IPS-15b (cell line): ENCODE measurements around the gene NOP58.
A peak's percentile ranks its signal among the peaks of the same experiment; 100 is the strongest.
"Not testable (repeated sequence)": the region's sequence is repeated elsewhere in the genome, so short reads cannot be mapped to it uniquely, and the experiment has no call there.

Experiments used
- H3K27me3 ChIP-seq: one replicate; pipeline ENCODE4 v1.6.1; 2013; ENCODE audit warnings: low read length; ENCODE audit not compliant: control insufficient read depth, insufficient read depth
- H3K36me3 ChIP-seq: one replicate; pipeline ENCODE4 v1.6.1; 2013; ENCODE audit warnings: low read length; ENCODE audit not compliant: control insufficient read depth, insufficient read depth
- H3K4me1 ChIP-seq: one replicate; pipeline ENCODE4 v1.6.1; 2013; ENCODE audit warnings: mild to moderate bottlenecking, low read length; ENCODE audit not compliant: control insufficient read depth, insufficient read depth
- H3K4me3 ChIP-seq: one replicate; pipeline ENCODE4 v1.5.1; 2013; ENCODE audit warnings: low read depth, low read length
- H3K9ac ChIP-seq: one replicate; pipeline ENCODE4 v1.6.1; 2013; ENCODE audit warnings: low read depth, mild to moderate bottlenecking, low read length
- H3K9me3 ChIP-seq: one replicate; pipeline ENCODE4 v1.6.1; 2013; ENCODE audit warnings: mild to moderate bottlenecking, low read length; ENCODE audit not compliant: control insufficient read depth, insufficient read depth

The NOP58 gene

GRCh38 chr2:202265467-202266277 lies at the start of gene NOP58:
Gene NOP58 (plus strand): TSS chr2:202265763. CDS start chr2:202265942, 179 bp downstream.
- Histone ChIP-seq H3K4me1 (no peaks in the 10 kb centered on the region), H3K36me3 (no peaks in the 10 kb centered on the region), H3K9me3 (no peaks in the 10 kb centered on the region), H3K9ac (peak within 1 kb of the TSS; percentile 100), H3K4me3 (peak within 1 kb of the TSS; percentile 96), H3K27me3 (no peaks in the 10 kb centered on the region)

DNA sequence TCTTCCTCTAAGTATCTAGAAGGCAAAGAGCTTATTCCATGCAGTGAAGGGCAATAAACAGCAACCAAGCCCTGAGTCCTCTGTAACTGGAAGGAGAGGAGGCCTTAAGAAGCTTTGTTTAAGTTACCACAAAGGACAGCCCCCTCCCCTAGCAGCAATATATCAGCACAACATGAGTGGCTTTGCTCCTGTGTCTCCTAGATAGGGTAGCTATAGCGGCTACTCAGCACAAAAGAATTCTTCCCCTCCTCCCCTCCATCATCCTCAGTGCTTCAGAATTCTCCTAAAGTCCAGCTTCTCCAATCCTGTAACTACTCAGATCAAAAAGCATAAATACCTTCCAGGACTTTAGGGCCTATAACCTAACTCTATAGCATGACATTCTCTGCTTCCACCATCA lies 43.7 kb upstream of the NOP58 start:
- Histone ChIP-seq H3K27me3 (no peaks in the 10 kb centered on the region), H3K36me3 (peaks cover 4% of the 10 kb centered on the region), H3K4me3 (no peak overlapping the region), H3K9me3 (no peaks in the 10 kb centered on the region), H3K9ac (no peak overlapping the region), H3K4me1 (peaks cover 4% of the 10 kb centered on the region)

DNA sequence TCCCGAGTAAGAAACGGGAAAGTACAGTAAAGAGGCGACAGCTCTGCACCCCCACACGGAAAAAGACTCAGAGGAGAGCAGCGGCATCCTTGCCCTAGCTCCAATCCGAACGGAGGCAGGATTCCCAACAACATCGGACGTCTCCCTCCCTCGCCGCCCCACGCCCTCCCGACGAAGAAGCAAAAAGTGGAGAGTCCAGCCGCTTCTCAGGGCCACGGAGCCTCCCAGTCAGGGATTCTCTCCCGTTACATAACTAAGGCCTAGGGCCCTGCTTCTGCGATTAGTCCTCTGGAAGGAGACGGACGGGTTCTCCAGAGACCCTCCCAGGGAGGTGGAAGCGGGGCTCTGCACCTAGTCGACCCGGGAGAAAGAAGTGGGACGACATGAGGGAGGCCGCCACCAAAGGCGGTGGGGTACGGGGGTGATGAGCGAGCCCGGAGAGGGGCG lies 27.8 kb upstream of the NOP58 start:
- no peaks in the 10 kb centered on the region for H3K9me3 ChIP-seq
- H3K36me3 ChIP-seq: no peaks in the 10 kb centered on the region
- peaks cover 12% of the 10 kb centered on the region for H3K4me1 ChIP-seq
- H3K27me3 ChIP-seq: no peaks in the 10 kb centered on the region
- H3K9ac ChIP-seq: peak overlapping the region; percentile 98
- H3K4me3 ChIP-seq: peak overlapping the region; percentile 96

DNA sequence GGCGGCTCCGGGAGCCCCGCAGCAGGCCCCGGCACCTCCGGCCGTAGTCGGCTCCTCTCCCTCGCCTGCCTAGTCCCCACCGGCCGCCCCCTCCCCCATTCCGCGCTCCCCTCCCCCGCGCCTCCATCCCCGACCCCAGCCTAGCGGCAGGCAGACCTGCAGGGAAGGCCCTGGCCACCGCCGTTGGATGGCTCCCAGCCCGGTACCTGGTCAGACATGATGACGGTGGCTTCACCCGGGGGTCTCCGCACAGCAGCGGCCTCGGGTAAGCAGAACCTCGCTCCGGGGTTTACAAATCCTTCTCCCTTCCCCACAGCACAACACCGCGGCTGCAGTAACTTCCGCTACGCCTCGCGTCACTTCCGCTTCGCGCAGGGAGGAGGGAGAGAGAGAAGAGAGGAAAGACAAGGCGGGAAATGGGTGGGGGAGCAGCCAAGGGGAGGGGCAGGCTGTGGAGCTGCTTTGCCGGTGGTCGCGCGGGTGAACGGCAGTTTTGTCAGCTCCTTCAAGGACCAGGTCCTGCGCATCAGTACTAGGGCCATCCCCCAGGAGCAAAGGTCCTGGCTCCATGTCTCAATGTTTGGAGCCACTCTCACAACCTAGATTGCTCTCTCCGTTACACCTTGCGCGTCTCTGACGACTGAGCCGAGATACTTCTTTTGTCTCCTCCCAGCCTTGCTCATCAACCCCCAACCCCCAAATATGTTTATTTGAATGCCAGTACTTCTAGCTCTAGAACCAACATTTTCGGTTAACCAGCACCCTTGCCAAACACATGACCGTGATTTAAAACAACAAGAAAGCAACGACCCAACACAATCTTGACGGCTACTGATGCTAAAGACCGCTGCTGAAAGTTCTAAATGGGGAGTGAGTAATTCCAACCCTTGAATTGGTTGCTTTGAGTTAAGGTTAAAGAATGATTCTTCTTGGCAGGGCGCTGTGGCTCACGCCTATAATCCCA lies 27.0 kb upstream of the NOP58 start, which contains the start of gene SUMO1:
Gene SUMO1, minus strand, starts transcription at position 364 of the 964 bp plus-strand sequence. Its CDS starts 146 bp downstream, at position 218.
- H3K9me3 ChIP-seq: no peaks in the 10 kb centered on the region
- H3K4me1 ChIP-seq: peaks cover 12% of the 10 kb centered on the region
- H3K9ac ChIP-seq: peak within 1 kb of the TSS; percentile 98
- no peaks in the 10 kb centered on the region for H3K27me3 ChIP-seq
- no peaks in the 10 kb centered on the region for H3K36me3 ChIP-seq
- peak within 1 kb of the TSS; percentile 96 for H3K4me3 ChIP-seq

DNA sequence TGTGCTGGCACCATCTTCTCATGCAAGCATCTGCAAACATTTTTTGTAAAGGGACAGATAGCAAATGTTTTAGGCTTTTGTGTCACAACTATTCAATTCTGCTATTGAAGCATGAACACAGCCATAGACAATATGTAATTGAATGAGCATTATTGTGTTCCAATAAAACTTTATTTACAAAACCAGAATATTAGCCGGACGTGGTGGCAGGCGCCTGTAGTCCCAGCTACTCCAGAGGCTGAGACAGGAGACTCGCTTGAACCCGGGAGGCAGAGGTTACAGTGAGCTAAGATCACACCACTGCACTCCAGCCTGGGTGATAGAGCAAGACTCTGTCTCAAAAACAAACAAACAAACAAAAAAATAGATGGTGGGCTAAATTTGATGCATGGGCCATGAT lies 17.9 kb upstream of the NOP58 start:
- H3K4me1 ChIP-seq, H3K9me3 ChIP-seq, H3K9ac ChIP-seq, H3K27me3 ChIP-seq, H3K36me3 ChIP-seq, H3K4me3 ChIP-seq: not testable (repeated sequence)

DNA sequence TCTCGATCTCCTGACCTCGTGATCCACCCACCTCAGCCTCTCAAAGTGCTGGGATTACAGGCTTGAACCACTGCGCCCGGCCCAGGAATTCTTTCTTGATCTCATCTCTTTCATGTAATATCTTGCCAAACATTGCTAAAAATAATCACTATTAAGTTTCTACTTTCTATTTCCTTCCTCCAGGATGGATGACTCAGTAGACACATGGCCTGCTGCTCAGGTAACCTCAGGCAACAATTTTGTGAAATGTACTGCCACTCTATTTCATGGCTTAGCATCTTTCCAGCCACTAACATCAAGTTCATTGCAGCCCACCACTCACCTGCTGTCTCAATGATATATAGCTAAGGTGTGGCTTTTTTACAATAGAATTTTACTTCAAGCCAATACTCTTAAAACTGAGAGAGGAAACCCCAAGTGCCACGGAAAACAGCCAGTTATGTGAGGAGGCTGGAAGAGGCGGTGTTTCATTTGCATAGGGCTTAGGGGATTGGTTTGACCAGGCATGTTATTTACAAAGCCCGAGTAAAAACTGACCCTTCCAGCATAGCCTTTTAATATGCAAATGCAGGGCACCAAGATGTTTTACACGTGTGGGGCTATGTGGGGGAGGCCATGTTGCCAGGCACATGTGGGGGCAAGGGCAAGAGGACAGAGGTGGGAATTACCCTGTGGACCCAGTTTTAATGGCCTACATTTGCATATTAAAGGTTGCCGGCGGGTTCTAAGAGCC lies 15.9 kb upstream of the NOP58 start:
- no peaks in the 10 kb centered on the region for H3K36me3 ChIP-seq
- H3K27me3 ChIP-seq: peaks cover 2% of the 10 kb centered on the region
- peak overlapping the region; percentile 5 for H3K4me3 ChIP-seq
- H3K9me3 ChIP-seq: no peaks in the 10 kb centered on the region
- peaks cover 6% of the 10 kb centered on the region for H3K4me1 ChIP-seq
- no peak overlapping the region for H3K9ac ChIP-seq

DNA sequence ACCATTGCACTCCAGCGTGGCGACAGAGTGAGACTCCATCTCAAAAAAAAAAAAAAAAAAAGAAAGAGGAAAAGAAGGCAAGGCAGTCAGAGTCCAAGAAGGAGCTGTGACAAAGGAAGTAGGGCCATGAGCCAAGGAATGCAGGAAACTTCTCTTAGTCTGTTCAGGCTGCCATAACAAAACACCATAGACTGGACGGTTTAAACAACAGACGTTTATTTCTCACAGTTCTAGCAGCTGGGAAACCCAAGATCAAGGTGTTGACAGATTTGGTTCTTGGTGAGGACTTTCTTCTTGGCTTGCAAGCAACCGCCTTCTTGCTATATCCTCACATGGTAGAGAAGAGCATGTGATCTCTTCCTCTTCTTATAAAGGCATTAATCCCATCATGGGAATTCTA lies 14.1 kb upstream of the NOP58 start:
- Histone ChIP-seq H3K36me3 (no peaks in the 10 kb centered on the region), H3K27me3 (peaks cover 2% of the 10 kb centered on the region), H3K9me3 (no peaks in the 10 kb centered on the region), H3K4me1 (peaks cover 6% of the 10 kb centered on the region), H3K9ac (no peak overlapping the region), H3K4me3 (no peak overlapping the region)

DNA sequence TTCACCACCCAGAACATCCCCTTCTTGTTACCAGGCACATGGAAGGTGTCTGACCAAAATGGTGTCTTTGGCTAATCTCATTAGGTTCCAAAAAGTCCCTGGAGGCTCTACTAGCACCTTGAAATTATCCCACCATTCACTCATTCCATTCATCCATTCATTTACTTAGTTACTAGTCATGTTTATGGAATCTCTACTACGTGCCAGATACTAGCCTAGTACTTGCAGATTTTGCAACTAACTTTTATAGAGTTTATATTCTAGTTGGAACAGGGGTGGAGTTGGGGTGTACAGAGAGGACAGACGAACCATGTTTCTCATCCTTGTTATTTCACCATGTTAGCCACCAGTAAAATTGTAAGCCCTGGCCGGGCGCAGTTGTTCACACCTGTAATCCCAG lies 4.0 kb upstream of the NOP58 start:
- no peak overlapping the region for H3K4me3 ChIP-seq
- no peak overlapping the region for H3K9ac ChIP-seq
- H3K27me3 ChIP-seq: no peaks in the 10 kb centered on the region
- no peaks in the 10 kb centered on the region for H3K36me3 ChIP-seq
- no peaks in the 10 kb centered on the region for H3K4me1 ChIP-seq
- no peaks in the 10 kb centered on the region for H3K9me3 ChIP-seq

DNA sequence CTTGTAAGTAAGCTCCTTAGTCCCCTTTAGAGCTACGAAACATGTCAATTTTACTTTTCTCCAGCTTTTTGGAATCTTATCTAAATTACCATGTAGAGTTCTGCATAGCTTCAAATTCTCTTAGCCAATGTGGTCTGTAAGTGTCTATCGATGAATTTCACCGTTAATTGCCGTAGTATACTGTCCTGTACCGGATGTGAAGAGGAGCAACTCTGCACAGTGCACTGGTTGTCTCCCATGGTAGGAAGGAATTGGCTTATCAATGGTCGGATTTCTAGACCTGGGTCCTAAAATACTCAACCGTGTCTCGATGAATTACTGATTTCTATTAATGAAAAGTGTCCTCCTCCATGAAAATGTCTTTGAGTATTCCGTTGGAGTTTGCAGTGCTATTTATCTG lies 1.9 kb downstream of the NOP58 start:
- no peaks in the 10 kb centered on the region for H3K36me3 ChIP-seq
- H3K27me3 ChIP-seq: no peaks in the 10 kb centered on the region
- peak overlapping the region; percentile 100 for H3K9ac ChIP-seq
- H3K9me3 ChIP-seq: no peaks in the 10 kb centered on the region
- H3K4me3 ChIP-seq: peak overlapping the region; percentile 96
- H3K4me1 ChIP-seq: no peaks in the 10 kb centered on the region

- Histone ChIP-seq H3K9ac (no peak overlapping the region), H3K4me1 (no peaks in the 10 kb centered on the region), H3K36me3 (no peaks in the 10 kb centered on the region), H3K27me3 (no peaks in the 10 kb centered on the region), H3K4me3 (no peak overlapping the region), H3K9me3 (no peaks in the 10 kb centered on the region)
Measured at GRCh38 chr2:202269585-202269984, 4.0 kb downstream of the NOP58 start.

GRCh38 chr2:202270487-202270886 lies 4.9 kb downstream of the NOP58 start:
- Histone ChIP-seq H3K36me3 (no peaks in the 10 kb centered on the region), H3K4me1 (no peaks in the 10 kb centered on the region), H3K9me3 (no peaks in the 10 kb centered on the region), H3K27me3 (no peaks in the 10 kb centered on the region), H3K9ac (no peak overlapping the region), H3K4me3 (no peak overlapping the region)
